ENCODE data around the gene DDAH1. TPM values are rescaled to one million over a fixed set of nuclear protein-coding genes. Genes with fewer than 3 reads are reported as not detected.

The DDAH1 gene
- total RNA-seq, 1 donor from 2014 or later: 50.9 TPM

DNA sequence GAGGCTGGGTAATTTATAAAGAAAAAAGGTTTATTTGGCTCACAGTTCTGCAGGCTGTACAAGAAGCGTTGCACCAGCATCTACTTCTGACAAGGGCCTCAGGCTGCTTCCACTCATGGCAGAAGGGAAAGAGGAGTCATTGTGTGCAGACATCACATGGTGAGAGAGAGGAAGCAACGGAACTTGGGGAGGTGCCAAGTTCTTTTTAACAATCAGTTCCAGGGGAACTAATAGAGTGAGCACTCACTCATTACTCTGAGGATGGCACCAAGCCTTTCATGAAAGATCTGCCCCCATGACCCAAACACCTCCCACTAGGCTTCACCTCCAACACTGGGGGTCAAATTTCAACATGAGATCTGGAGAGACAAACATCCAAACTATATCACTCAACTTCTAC is 77.2 kb downstream of the DDAH1 start:
- no peak overlapping the region for H3K4me3 ChIP-seq (ENCODE audit: low read depth, low read length)
- DNase-seq (ENCODE audit: low read depth): no peak
- TF ChIP-seq CTCF (conservative IDR thresholded peaks at IDR 0.05; ENCODE audit: low read depth, low read length): no peak

- no peak for DNase-seq (ENCODE audit: low read depth)
- H3K4me3 ChIP-seq (ENCODE audit: low read depth, low read length): no peak overlapping the region
- no peak for TF ChIP-seq CTCF (conservative IDR thresholded peaks at IDR 0.05; ENCODE audit: low read depth, low read length)
These were observed 78.8 kb downstream of the DDAH1 start for GRCh38 chr1:85386068-85386722.

DNA sequence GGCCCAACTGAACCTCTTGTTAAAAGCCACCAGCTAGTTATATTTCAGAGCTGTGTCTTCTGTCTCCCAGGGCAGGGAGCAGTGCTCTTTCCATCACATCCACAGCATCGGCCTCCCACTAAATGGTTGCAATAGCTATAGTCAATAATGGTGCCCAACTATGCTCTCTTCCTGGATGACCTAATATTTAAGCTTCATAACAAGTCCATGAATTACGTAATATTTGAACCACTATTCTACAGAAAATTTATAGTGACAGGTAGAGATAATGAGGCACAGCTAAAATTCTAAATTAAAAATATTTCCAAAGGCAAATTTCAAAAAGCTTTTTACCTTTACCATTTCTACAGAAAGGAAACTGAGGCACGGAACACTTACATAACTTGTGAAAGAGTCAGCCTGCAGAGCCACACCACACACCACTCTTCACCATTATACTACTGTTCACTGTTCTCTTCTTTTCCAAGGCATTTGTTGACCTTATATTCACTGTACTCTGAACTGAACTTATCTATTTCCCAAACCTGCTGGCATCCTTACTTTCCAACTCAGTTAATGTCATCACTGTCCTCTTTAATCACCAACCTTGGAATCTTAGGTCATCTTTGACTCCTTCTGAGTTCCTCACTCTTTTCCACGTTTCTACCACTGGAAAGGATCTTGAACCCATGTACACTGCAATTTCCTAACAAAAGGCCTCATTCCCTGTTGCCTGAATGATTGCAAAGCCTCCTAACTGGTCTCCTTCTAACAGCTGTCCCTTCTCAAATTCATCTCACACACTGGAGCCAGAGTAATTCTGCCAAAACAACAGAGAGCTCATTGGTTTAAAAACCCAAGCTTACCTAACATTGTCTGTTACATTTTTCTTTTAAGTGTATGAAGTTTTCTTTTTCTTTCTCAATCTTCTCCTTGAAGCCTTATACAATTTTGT is 85.5 kb downstream of the DDAH1 start:
- no peak for TF ChIP-seq CTCF (conservative IDR thresholded peaks at IDR 0.05; ENCODE audit: low read depth, low read length)
- no peak for DNase-seq (ENCODE audit: low read depth)
- no peak overlapping the region for H3K4me3 ChIP-seq (ENCODE audit: low read depth, low read length)

GRCh38 chr1:85378534-85378933 is 86.4 kb downstream of the DDAH1 start:
- DNase-seq (ENCODE audit: low read depth): no peak
- no peak overlapping the region for H3K4me3 ChIP-seq (ENCODE audit: low read depth, low read length)
- TF ChIP-seq CTCF (conservative IDR thresholded peaks at IDR 0.05; ENCODE audit: low read depth, low read length): no peak

DNA sequence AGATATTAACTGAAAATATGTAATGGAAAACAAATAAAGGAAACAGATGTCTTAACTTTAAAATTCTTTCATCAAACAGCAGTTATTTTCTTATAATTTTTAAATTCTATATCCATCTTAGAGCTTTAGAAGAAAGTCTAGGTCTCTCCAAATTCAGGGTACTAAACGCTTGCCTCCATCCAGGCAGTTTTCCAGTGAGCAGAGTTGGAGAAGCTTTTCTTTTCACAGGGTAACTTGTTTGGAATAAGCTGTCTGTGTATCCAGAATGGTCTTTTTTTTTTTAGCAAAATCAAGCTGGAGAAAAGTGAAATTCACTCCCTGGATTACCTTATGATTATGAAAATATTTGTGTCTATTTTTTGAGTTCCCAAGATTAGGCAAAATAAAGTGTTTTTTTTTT is 88.6 kb downstream of the DDAH1 start:
- TF ChIP-seq CTCF (conservative IDR thresholded peaks at IDR 0.05; ENCODE audit: low read depth, low read length): no peak
- DNase-seq (ENCODE audit: low read depth): no peak
- no peak overlapping the region for H3K4me3 ChIP-seq (ENCODE audit: low read depth, low read length)

DNA sequence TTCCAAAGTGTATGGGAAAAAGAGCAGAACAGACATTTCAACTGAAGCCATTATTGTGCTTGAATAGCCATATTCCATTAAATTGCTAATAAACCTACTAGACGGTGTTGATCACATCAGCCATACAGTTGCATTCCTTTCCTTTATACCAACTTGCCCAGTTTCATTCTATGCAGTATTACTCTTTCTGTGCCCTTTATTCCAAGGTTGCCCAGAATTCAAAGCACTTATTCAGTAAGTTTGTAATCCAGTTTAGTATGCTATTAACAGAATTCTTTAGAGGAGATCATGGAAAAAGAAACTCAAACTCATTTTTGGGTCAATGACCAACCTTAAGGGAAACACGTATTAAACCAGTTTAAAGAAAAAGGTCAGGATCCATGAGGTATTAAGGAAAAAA is 89.5 kb downstream of the DDAH1 start:
- no peak overlapping the region for H3K4me3 ChIP-seq (ENCODE audit: low read depth, low read length)
- DNase-seq (ENCODE audit: low read depth): peak; percentile 73
- no peak for TF ChIP-seq CTCF (conservative IDR thresholded peaks at IDR 0.05; ENCODE audit: low read depth, low read length)
